Activated CD4-positive, CD25-positive, alpha-beta regulatory T cell treated with anti-CD3 and anti-CD28 coated beads, Interleukin-2, amount 50 U/mL, for 16 hours (primary cell): ENCODE measurements around the gene STON2.
"Not testable (repeated sequence)": the region's sequence is repeated elsewhere in the genome, so short reads cannot be mapped to it uniquely, and the experiment has no call there.

Experiments used
- DNase-seq: peaks from one replicate; pipeline ENCODE4 v3.0.0-alpha.2; 2020; ENCODE audit warnings: low read depth, low spot score

The STON2 gene

DNA sequence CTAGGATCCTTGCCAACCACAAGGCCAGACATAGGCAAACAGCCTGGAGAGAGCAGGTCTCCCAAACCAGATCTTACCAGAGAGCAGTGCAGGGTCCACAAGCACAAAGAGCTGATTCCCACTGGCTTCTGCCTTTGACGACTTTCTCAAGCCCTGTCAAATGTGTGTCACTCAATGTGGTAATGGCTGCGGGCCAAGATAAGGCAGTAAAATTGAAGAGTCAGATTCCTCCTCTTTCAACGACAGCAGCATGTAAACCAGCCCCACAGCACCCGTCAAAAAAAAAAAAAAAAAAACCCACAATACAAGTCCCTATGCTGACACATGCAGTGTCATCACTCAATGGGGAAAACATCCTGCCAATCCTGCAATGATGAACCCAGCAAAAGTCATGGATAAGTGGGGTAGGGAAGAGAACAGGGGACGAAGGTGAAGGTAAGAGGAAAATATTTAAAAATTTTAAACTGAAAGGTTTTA is at the start of gene STON2:
Gene STON2 (minus strand): TSS at position 123 of the 477 bp plus-strand sequence. CDS start 1,942 bp downstream, outside the sequence.
- no peak for DNase-seq

DNA sequence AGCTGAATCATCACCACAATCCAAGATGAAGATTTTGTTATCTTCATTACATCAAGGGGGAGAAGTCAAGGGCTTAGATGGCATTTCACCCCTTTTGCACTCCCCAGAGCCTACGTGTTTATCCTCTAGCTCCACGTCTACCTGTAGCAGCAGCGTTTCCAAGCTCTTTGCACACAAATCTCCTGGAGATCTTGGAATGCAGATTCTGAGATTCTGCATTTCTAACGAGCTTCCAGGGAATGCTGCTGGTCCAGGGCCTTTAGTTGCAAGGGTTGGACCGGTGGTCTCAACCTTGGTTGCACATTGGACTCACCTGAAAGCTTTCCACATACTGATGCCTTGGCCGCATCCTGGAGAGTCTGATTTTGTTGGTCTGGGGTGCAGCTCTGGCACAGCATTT is 49.5 kb upstream of the STON2 start:
- DNase-seq = no peak

GRCh38 chr14:81449114-81449513 is 49.0 kb upstream of the STON2 start:
- DNase-seq = no peak

GRCh38 chr14:81447021-81447764 is 47.1 kb upstream of the STON2 start:
- no peak for DNase-seq

DNA sequence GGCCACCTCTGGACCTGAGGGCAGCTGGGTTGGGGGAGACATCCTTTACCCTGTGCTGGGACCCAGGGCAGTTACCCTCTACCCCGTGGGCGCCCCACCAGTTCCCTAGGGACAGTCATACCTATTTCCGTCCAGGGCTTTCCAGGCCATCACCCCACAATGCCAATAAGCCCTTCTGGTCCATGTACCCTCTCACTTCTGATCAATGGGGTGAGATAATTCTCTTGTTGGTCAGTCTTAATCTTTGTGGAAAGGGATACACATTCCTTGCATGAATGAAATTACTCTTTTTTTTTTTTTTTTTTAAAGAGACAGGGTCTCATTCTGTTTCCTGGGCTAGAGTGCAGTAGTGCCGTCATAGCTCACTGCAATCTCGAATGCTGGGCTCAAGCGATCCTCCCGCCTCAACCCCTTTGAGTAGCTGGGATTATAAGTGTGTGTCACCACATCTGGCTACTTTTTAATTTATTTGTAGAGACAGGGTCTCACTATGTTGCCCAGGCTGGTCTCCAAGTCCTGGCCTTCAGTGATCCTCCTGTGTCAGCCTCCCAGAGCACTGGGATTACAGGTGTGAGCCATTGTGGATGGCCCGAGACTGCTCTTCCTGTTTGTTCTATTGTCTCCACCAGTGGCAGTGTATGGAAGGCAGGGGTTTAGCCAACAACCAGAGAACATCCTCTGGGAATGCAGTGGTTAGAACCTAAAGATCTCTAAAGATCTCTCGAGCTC is 46.3 kb upstream of the STON2 start:
- no peak for DNase-seq

GRCh38 chr14:81441626-81442134 is 41.6 kb upstream of the STON2 start:
- no peak for DNase-seq

DNA sequence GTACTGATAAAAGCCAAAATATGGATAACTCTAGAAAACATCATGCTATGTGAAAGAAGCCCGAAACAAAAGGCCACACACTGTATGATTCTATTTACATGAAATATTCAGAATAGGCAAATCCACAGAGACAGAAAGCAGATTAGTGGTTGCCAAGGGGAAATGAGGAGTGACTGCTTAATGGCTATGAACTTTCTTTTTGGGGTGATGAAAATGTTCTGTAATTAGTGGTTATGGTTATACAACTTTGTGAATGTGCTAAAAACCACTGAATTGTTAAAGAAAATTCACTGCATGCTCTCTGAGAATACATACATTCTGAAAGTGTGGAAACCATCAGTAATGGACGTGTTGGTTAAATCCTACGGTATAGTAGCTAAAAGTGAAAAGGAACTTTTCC is 39.9 kb upstream of the STON2 start:
- DNase-seq = no peak

GRCh38 chr14:81437244-81437643 is 37.1 kb upstream of the STON2 start:
- DNase-seq = no peak

DNA sequence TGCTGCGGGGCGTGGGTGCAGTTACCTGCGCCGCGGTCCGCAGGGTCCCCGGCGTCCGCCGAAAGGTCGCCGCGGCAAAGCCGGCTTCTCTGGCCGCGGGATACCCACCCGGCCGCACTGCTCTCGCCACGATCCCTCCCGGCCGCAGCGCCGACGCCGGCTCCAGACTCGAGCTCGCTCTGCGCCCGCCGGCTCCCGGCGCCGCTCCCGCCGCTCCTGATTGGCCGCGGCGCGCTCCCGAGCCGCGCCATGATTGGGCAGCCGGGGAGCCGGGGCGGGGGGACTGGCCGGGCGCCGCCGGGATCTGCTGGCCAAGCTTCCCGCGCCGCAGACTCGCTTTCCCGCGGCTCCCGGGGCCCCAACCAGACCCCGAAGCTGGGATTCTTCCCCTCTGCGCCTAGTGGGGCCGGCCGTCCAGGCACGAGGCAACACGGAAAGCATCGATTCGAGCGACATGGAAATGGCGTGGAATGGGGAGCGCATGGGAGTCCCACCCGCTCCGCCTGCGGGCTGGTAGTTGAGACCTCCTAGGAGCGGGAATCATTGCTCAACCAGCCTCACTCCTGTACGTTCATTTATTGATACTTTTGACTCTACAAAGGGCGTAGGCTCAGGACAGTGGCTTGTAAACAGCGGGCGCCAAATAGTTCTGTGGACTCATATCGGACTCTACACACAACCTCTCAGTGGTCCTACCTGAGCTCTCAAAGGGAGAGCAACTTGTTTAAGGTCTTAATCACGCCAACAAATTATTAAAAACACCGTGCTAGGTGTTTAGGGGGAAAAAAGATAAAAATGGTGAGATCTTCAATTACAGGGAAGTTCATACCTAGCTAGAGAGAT is 36.4 kb upstream of the STON2 start:
- no peak for DNase-seq

GRCh38 chr14:81435391-81436295 is 35.5 kb upstream of the STON2 start:
- DNase-seq = no peak

- DNase-seq = no peak
Observed at GRCh38 chr14:81435048-81435390, 34.9 kb upstream of the STON2 start.

DNA sequence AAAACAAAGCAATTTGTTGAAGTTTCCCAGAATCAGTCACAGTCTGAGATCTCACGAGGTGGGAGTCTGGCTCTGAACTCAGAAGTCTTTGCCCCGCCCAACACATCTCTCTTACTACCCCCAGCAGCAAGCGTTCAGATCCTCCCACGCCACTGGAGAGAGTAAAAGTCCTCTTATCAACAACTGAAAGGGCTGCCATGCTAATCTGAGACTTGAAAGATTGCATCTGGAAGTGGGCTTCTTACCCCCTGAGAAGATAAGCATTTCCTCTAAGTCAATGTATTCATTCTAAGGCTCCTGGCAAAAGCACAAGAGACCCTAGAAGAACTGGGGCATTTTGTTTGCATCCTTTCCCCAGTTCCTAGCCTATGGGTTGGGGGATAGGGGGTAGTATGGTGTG is 34.1 kb upstream of the STON2 start:
- DNase-seq = no peak

DNA sequence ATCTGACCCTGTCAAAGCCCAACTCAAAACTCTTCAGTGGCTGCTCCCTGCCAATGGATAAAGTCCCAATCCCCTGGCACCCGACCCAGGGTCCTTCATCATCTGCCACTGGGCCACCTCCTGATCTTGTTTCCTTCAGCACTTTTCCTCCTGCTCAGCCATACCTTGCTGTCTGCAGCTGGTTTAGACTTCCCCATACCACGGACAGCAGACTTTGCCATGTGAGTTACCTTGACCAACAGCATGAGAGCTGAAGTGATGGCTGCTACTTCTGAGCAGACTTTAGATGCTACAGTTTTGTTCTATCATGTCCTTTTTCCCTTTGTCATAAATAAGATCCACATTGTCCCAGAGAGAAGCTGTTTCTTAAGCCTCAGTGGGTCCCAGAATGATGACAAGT is 33.3 kb upstream of the STON2 start:
- no peak for DNase-seq

DNA sequence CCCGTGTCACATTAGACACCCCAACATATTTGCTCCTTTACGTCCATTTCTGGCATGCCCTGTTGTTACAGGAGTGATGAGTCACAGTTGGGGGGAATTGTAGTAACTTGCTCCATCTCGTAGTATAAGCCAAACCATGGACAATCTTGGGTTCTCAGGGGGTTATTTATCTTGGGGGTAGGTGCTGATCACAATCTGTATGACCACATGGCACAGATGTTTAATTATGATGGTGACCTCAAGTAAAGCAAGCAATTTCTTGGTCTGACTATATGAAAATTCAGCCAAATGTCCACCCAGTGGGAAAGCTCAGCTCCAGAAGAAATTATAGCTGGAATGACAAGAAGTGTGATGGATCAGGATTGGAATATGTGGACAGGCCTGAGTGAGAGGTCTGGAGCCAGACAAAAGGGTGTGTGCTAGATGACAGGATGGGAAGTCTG is 32.1 kb upstream of the STON2 start:
- no peak for DNase-seq

DNA sequence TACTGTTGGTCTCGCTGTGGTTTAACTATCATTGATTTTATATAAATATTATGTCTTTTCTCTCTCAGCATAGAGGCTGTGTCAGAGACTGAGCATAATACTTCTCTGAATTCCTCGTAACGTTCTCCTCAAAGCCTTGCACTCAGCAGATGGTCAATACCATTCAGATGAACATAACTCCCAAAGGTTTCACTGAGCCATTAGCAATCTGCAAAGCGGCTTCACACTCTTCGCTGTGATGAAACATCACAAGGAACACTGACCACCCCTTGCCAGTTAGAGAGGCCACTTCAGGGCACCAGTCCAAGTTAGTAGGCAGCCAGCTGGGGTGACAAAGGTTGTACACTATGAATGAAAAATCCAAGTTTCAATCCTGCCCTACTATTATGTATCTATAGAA is 30.1 kb upstream of the STON2 start:
- DNase-seq = no peak

GRCh38 chr14:81429749-81430148 is 29.6 kb upstream of the STON2 start:
- not testable (repeated sequence) for DNase-seq

- DNase-seq = no peak
Observed at GRCh38 chr14:81429028-81429427, 28.9 kb upstream of the STON2 start.

- DNase-seq = no peak
Observed at GRCh38 chr14:81427348-81428058, 27.4 kb upstream of the STON2 start.

DNA sequence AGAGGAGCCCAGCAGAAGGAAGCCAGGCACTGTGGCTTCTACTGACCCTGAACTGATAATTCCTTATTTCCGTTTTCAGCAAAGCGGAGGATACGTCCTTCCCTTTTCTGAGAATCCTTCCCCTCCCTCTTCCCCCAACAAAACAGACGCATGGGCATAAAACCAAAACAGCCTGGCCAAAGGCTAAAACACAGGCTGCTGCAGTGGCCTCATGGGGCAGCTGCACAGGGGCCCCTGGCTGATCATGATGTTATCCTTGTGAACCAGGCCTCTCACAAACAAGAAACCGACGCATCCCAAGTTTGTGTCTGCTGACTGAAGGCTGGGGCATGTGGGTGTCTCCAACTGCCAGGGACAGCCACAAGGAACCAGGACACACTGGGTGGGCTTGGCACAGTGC is 23.4 kb upstream of the STON2 start:
- DNase-seq = no peak

GRCh38 chr14:81418057-81418790 is 18.1 kb upstream of the STON2 start:
- DNase-seq = no peak
